Measurements from ENCODE around the gene KCNA2.

GRCh38 chr1:110585481-110585880 is 20.7 kb downstream of the KCNA2 start:
- TF ChIP-seq CTCF (IDR thresholded peaks at IDR 0.05) (no peak), POLR2A (IDR thresholded peaks at IDR 0.05) (no peak)

Measured in esophagus squamous epithelium (tissue), 4 donors.